ENCODE data around the gene PPP1CA.

Gene PPP1CA

DNA sequence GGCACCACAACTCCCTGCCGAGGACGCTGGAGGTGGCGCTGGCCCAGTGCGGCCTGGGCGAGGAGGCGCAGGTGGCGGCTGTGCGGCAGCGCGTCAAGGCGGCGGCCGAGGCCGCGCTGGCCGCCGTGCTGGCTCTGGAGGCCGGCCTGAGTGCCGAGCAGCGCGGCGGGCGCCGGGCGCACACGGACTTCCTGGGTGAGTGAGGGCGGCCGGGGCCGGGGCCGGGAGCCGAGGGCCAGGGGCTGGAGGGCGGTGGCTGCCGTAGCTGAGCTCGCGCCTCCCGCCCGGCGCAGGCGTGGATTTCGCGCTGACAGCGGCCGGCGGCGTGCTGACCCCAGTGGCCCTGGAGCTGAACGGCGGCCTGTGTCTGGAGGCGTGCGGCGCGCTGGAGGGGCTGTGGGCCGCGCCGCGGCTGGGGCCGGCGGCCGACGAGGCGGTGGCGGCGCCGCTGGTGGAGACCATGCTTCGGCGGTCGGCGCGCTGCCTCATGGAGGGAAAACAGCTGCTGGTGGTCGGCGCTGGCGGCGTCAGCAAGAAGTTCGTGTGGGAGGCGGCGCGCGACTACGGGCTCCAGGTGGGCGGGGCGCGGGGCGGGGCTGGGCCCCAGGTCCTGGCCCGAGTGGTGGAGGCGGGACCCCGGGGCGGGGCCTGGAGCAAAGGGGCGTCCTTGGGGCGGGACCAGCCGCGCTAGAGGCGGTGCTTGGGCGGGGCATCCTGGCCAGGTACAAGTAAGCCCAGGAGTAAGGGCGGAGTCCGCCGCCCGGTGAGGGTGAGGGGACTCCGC is 19.2 kb upstream of the PPP1CA start:
- TF ChIP-seq, protein P1, sequence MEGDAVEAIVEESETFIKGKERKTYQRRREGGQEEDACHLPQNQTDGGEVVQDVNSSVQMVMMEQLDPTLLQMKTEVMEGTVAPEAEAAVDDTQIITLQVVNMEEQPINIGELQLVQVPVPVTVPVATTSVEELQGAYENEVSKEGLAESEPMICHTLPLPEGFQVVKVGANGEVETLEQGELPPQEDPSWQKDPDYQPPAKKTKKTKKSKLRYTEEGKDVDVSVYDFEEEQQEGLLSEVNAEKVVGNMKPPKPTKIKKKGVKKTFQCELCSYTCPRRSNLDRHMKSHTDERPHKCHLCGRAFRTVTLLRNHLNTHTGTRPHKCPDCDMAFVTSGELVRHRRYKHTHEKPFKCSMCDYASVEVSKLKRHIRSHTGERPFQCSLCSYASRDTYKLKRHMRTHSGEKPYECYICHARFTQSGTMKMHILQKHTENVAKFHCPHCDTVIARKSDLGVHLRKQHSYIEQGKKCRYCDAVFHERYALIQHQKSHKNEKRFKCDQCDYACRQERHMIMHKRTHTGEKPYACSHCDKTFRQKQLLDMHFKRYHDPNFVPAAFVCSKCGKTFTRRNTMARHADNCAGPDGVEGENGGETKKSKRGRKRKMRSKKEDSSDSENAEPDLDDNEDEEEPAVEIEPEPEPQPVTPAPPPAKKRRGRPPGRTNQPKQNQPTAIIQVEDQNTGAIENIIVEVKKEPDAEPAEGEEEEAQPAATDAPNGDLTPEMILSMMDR (IDR thresholded peaks at IDR 0.05; ENCODE audit: low read depth, low read length, missing control alignments): no peak
- DNase-seq (ENCODE audit: low read depth): no peak
- peak overlapping the region; percentile 55 for H3K4me3 ChIP-seq (ENCODE audit: low read depth, low read length)

DNA sequence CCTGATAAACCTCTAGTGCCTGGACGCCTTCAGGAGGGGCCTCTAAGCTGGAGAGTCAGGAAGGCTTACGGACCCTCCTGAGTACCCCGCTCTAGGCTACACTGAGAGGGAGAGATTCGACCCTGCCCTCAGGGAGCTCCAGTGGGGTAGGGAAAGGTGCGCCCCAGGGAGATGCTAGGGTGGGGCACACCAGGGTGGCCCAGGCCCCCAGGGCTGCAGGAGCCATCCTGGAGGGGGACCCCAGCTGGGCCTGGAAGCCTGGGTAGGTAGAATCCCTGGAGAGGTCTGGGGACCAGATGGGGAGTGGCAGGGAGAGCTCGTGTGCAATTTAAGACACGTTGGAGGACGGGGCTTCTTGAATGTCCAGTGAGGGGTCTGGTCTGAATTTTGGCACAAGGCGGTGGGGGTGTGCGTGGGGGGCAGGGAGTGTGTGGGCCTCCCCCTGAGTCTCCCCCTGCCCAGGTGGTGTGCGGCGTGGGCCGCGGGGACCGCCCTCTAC is 18.5 kb upstream of the PPP1CA start:
- no peak for DNase-seq (ENCODE audit: low read depth)
- TF ChIP-seq, protein P1 (IDR thresholded peaks at IDR 0.05; ENCODE audit: low read depth, low read length, missing control alignments): no peak
- H3K4me3 ChIP-seq (ENCODE audit: low read depth, low read length): peak overlapping the region; percentile 55; the same call in 1 of the 2 replicates

DNA sequence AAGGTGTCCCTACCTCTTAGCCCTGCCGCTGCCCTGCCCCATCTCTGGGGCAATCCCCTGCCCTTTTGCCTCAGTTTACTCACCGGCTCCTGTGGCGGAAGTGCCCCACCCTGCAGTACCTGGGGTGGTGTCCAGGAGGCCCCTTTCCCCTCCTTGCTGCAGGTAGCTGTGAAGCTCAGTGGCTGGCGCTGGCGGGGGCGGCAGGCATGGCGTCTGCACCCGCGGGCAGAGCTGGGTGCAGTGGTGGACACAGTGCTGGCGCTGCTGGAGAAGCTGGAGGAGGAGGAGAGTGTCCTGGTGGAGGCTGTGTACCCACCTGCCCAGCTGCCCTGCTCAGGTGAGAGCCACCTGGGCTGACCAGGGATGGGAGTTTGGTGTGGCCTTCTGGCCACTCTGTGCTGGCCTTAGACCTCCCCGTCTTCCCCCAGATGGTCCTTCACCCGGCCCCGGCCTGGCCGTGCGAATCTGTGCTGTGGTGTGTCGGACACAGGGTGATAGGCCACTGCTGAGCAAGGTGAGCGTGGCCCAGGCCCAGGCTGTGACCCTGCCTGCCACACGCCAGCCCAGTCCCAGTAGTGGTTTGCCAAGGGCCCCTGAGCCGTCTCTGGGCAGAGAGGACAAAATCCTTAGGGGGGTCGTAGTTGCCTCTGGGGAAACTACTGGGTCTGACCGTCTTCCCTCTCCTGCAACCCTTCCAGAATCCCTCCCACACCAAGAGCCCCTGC is 17.8 kb upstream of the PPP1CA start:
- DNase-seq (ENCODE audit: low read depth): no peak
- TF ChIP-seq, protein P1 (IDR thresholded peaks at IDR 0.05; ENCODE audit: low read depth, low read length, missing control alignments): no peak
- no peak overlapping the region for H3K4me3 ChIP-seq (ENCODE audit: low read depth, low read length)

DNA sequence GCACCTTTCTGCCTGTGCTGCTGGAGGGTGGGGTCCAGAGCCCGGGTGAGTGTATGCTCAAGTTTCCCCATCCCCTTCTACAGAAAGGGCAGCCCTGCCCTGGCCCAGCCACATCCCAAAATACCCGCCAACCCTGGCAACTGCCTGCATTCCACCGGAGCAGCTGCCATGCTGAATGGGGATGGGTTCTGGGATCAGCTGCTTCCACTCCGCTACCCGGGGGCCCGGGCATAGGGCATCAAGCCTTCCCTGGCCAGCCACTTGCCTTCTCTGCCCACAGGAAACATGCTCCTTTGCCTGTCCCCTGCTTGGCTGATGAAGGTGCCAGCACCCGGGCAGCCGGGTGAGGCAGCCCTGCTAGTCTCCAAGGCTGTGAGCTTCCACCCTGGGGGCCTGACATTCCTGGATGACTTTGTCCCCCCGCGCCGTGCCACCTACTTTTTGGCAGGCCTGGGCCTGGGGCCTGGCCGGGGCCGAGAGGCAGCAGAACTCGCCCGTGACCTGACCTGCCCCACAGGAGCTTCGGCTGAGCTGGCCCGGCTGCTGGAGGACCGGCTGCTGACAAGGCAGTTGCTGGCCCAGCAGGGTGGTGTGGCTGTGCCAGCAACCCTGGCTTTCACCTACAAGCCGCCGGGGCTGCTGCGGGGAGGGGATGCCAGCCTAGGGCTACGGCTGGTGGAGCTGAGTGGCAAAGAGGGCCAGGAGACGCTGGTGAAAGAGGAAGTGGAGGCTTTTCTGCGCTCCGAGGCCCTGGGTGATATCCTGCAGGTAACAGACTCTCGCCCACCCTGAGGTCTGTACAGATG is 17.0 kb upstream of the PPP1CA start:
- no peak overlapping the region for H3K4me3 ChIP-seq (ENCODE audit: low read depth, low read length)
- DNase-seq (ENCODE audit: low read depth): no peak

DNA sequence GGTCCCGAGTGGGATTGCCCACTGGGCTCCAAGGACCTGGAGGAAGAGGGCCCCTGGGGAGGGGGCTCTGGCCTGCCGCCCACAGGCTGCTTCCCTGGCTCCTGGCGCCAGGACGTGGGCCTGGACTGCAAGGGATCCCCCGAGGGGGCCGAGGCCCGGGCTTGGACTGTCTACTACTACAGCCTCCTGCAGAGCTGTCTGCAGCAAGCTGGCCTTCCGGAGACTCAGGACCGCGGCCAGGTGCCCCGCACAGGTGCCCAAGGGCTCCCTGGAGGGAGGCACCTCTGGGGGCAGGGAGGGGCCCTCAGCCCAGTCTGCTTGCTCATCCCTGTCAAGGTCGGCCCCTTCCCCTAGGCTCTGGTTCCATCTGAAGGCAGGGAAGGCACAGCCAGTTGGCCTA is 15.8 kb upstream of the PPP1CA start:
- no peak overlapping the region for H3K4me3 ChIP-seq (ENCODE audit: low read depth, low read length)
- DNase-seq (ENCODE audit: low read depth): no peak
- TF ChIP-seq, protein P1 (IDR thresholded peaks at IDR 0.05; ENCODE audit: low read depth, low read length, missing control alignments): no peak

More for the DNA sequence above, 17.0 kb upstream of the PPP1CA start:
- TF ChIP-seq, protein P1 (IDR thresholded peaks at IDR 0.05; ENCODE audit: low read depth, low read length, missing control alignments): no peak

DNA sequence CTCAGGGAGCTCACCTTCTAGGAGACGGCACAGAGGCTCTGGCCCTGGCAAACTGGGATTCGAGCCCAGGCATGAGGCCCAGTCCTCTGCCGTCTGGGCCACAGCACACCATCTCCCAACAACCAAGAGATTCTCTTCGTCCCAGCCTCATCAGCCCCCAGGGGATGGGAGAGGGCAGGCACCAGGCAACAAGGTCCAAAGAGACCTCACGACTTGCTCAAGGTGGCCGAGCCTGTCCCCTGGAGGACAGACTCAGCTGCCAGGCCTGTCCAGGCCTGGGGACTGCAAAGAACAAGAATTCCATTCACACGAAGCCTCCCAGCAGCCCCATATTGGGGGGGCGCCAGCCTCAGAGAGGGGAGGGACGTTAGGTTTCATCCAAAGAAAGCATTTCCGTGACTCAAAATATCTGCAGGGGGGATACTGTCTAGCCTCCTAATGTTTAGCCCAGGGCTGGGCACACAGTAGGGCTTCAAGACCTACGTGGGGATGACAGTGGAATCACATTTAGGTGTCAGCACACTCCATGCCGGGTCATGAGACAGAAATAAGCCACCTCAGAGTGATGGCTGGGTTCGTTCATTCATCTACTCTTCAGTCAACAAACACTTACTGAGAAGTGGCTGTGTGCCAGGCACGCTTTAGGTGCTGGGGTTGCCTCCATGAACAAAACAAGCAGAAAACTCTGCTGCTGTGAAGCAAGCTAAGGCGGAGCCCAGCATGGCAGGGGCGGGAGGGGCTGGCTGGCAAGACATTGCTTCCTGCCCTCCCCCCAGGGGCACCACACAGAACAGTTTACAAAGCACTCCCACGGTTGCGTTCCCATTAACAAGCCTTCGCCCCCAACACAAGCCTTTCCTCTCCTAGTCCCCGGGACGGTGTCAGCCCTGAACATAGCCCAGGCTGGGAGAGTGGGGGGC is 15.0 kb upstream of the PPP1CA start:
- TF ChIP-seq, protein P1 (IDR thresholded peaks at IDR 0.05; ENCODE audit: low read depth, low read length, missing control alignments): no peak
- DNase-seq (ENCODE audit: low read depth): no peak
- H3K4me3 ChIP-seq (ENCODE audit: low read depth, low read length): no peak overlapping the region

Data from GM12864 (cell line).